Stimulated activated CD8-positive, alpha-beta memory T cell treated with anti-CD3 and anti-CD28 coated beads, Interleukin-7, amount 100 ng/mL, for 1 hour (primary cell): ENCODE data around the gene SGCD.
"Not testable (repeated sequence)": the region's sequence is repeated elsewhere in the genome, so short reads cannot be mapped to it uniquely, and the experiment has no call there.

Experiments used
- DNase-seq, 2 donors: peaks; one replicate each; pipeline ENCODE4 v3.0.0-alpha.2; 2020; ENCODE audit warnings: low read depth in 2 of 2

The SGCD gene

GRCh38 chr5:156624686-156625085, 297.7 kb downstream of the SGCD start:
- DNase-seq = no peak

DNA sequence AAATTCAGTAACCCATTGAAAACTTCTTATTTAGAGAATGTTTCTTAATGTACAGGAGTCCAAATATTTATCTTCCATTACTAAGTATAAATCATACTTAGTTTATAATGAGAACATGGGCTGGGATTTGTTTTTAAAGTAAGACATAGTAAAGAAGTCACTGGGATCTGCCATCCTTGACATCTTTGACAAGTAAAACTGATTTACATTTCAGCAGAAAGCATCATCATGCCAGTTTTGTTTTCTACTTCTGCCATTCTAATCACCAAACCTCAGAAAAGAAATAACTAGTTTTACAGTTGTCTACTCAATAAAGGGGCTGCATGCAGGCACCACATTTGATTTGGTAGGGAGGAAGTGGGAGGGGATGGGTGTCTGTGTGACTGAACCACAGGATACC, 301.5 kb downstream of the SGCD start:
- no peak for DNase-seq

GRCh38 chr5:156631005-156631404, 304.0 kb downstream of the SGCD start:
- DNase-seq = no peak

GRCh38 chr5:156634301-156634700, 307.3 kb downstream of the SGCD start:
- DNase-seq = no peak

DNA sequence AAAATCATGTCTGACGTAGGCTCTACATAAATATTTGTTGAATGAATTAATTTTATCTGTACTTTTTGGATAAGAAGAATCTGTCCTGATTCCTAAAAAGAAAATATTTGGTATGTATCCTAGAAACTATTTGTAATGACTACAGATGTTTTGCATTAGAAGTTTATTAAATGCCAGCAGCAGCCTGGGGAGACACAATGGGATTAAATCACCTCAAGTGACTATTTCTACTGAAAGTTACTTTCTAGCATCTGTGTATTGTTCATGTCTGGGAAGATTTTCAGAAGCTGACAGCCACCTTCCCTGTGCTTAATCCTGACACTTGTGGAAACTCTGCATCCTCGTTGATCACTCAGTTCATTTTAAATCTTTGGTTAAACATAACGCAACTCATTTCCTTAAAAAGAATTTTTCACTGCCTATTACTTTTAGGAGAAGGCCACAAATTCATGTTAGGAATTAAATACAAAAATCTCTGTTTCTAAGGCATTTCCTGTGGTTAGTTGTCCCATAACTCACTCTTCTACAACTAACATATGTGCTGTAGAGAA, 313.8 kb downstream of the SGCD start:
- no peak for DNase-seq

- no peak for DNase-seq
Observed at GRCh38 chr5:156641686-156642085, 314.7 kb downstream of the SGCD start.

- DNase-seq = no peak
Observed at GRCh38 chr5:156647034-156647451, 320.1 kb downstream of the SGCD start.

- DNase-seq = no peak
Observed at GRCh38 chr5:156654444-156654843, 327.5 kb downstream of the SGCD start.

GRCh38 chr5:156655732-156656131, 328.8 kb downstream of the SGCD start:
- no peak for DNase-seq

GRCh38 chr5:156664832-156665231, 337.9 kb downstream of the SGCD start:
- DNase-seq = not testable (repeated sequence)

DNA sequence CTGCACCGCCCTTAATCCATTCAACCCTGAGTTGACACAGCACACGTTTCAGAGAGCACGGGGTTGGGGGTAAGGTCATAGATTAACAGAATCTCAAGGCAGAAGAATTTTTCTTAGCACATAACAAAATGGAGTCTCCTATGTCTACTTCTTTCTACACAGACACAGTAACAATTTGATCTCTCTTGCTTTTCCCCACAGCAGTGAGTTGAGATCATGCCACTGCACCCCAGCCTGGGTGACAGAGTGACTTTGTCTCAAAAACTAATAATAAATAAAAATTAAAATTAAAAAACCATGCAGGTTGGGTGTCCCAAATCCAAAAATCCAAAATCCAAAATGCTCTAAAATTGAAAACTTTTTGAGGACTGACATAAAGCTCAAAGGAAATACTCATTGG, 339.7 kb downstream of the SGCD start:
- DNase-seq = not testable (repeated sequence)

DNA sequence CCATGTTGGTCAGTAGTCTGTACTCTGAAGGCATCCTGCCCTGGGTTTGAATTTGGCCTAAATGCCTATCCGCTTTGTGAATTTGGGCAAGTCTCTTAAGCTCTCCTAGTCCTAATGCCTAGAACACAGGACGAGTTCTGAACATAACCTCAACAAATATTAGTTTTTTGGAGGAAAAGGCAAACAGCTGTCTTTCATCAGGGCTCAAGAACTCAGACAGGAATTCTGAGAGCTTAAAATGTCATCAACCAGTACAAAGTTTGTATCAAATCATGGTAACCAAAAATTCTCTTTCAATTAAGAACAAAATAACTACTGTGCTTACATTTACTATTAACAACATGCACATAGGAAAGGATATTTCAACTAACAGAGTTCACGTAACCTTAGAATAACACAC, 340.7 kb downstream of the SGCD start:
- DNase-seq = no peak

DNA sequence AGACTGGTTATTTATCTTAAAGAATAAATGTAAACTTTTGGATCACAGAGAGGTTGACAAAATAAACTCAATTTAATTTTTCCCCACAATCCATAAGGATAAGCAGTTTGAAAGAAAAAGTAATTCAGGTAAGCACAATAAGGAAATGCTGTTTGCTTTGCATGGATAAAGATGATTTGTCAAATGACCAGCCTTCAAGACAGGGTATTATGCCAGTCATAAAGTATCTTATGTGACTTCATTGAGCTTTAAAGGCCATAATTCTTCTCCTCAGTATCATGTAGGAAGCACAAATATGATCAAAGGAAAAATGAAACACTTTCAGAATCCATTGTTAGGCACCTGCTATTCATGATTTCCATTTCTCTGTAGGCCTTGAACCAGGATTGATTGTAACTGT, 342.5 kb downstream of the SGCD start:
- no peak for DNase-seq

- DNase-seq = no peak
Observed at GRCh38 chr5:156670615-156671014, 343.7 kb downstream of the SGCD start.

DNA sequence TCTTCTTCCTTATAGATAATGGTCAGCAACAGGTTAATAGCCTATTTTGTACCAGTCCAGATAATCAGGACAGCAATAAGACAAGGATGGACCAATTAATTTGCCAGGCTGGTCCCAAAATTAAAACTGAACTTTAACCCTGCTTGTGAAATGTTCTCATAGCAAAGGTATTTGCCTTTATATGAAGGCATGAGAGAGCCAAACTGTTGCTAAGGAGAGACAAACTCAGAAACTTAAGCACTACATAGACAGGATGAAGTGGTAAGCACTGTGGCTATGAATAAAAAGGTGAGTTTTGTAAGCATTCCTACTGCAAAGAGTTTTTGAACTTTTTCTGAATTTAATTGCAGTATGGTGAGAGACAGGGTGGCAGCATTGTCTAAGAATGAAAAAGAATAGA, 348.4 kb downstream of the SGCD start:
- DNase-seq = no peak

- DNase-seq = no peak
Observed at GRCh38 chr5:156677963-156678362, 351.0 kb downstream of the SGCD start.

GRCh38 chr5:156678484-156678883, 351.5 kb downstream of the SGCD start:
- no peak for DNase-seq

DNA sequence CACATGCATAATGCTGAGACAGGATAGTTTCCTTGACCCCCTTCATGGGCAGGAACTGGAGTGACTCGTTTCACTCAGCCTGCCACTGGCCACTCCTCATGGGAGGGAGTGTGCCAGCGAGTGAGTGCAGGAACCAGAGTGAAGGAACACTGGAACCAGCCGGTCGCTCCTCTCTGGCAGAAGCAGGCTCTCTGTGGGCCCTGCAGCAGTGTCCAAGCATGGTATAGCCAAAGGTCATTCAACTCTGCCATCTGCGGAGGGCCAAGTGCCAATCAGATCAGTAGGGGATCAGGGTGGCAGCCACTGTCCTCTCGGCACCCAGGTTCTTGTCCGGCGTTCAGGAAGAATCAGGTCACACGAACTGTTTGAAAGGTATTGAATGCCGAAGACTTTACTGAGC, 353.9 kb downstream of the SGCD start:
- no peak for DNase-seq

DNA sequence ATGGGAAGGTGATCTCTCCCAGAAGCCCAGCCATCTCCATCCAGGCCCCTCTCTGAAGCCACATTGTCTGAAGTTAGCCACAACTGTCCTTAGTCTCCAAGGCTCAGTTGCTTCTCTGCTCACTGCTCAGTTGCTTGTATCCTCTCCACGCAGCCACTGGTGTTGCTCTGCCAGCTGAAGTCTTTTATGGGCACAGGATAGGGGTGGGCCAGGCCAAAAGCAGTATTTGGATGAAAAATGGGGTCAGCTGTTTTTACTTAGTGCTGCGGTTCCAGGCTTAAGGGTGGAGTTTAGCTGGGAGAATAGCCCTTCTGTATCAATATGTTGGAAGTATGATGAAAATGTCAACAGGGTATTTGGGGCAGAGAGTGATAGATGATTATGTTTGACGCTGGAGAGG, 354.3 kb downstream of the SGCD start:
- no peak for DNase-seq

- DNase-seq = no peak
Observed at GRCh38 chr5:156682971-156683370, 356.0 kb downstream of the SGCD start.

DNA sequence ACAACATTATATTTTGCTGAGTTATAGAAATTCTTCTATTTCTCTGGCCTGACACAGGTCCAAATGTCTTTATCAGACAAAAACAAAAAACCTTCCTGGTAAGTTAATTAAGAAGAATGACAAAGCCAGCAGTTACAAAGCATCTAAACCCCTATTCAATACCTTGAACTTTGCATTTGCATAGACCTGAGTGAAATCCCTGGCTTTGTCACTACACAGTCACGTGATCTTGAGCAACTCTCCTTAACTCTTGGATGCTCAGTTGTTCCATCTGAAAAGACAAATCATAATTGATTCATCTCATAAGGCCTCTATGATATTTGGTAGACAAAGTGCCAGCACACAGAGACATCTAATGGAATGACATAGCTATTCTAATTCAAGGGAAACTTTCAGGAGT, 356.5 kb downstream of the SGCD start:
- no peak for DNase-seq

- DNase-seq = no peak
Observed at GRCh38 chr5:156684216-156684615, 357.3 kb downstream of the SGCD start.

DNA sequence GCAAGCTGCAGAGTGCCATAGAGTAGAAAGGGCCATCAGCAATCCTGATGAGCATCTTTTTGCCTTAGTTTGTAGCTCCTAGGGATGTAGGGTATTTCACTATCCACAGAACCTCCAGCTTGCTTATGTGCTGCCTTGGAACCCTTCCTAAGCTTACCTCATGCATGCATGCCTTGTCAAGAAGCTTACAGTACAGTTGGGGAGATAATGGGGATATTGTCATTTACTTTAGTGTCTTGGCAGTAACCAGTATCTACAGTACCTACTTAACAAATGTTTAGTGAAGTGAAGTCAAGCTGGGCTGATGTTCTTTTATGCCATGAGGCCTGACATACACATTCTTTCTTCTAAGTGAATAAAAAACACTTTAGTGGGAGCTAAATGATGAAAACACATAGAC, 358.5 kb downstream of the SGCD start:
- no peak for DNase-seq

GRCh38 chr5:156686380-156686779, 359.4 kb downstream of the SGCD start:
- no peak for DNase-seq

- no peak for DNase-seq
Observed at GRCh38 chr5:156686796-156687195, 359.8 kb downstream of the SGCD start.
